Urinary bladder (tissue), 4 donors: ENCODE results near the gene WNT9A. TPM values are rescaled to one million over a fixed set of nuclear protein-coding genes. Genes with fewer than 3 reads are reported as not detected.

Experiments used
- DNase-seq: peaks from one replicate; pipeline ENCODE4 v3.0.0-alpha.2; 2015; ENCODE audit errors: extremely low spot score
- H3K27ac ChIP-seq: one replicate; pipeline ENCODE4 v1.5.1; 2013; ENCODE audit warnings: low read depth, mild to moderate bottlenecking, moderate library complexity
- H3K36me3 ChIP-seq: one replicate; pipeline ENCODE4 v1.6.1; 2013; ENCODE audit warnings: mild to moderate bottlenecking, moderate library complexity; ENCODE audit not compliant: insufficient read depth
- H3K4me1 ChIP-seq: one replicate; pipeline ENCODE4 v1.6.1; 2013; ENCODE audit warnings: mild to moderate bottlenecking, moderate library complexity; ENCODE audit not compliant: insufficient read depth
- H3K4me3 ChIP-seq: one replicate; pipeline ENCODE4 v1.5.1; 2013; ENCODE audit warnings: low read depth, low read length
- WGBS: extraction: QIAGEN DNeasy Blood & Tissue Kit; methylation state at CpG from one replicate; pipeline ENCODE4 v1.1.7; 2013; 5-methylcytosine and 5-hydroxymethylcytosine counted together
- polyA plus RNA-seq: library from polyadenylated mRNA; stranded (reverse); fragments of 200-250 nt; gene quantifications from one replicate; pipeline ENCODE4 v1.2.3, GENCODE V29; 2013
- total RNA-seq: library from RNA; depleted of rRNA; stranded (reverse); fragments of >200 nt; gene quantifications from one replicate; pipeline ENCODE4 v1.2.3, GENCODE V29; 2014
- donor health status: healthy with polysubstance abuse.
- donor health status: healthy.

Gene WNT9A
- total and polyA plus RNA-seq, 2 donors: 2.7 to 9.4 TPM

DNA sequence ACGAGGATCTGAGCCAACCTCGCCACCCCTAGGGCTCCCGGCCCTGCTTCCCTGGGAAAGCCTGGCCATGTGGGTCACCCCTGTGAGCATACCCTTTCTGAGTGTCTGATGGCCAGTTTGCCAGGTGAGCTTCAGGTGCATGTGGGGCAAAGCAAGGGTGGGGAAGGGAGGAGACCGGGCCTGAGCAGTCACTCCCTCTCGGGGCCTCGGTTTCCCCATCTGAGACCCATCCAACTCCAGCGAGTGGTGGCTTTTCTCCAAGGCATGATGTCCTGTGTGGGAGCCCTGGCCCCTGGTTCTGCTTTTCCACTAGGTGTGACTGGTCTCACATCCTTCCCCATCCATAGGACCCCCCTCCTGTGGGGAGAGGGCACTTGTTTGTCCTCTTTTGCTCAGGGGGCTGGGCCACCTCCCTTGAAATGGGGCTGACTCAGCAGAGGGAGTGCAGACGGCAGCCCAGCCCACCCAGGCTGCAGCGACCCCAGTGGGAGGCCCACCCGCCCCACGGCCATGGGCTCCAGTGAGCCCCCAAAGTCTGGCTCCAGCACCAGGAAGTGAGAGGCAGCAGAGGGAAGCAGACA lies 1.7 kb upstream of the WNT9A start:
- H3K4me1 ChIP-seq: no peaks in the 10 kb centered on the region
- WGBS: 79% methylated on average over 11 of the region's 11 CpGs
- no peak overlapping the region for H3K27ac ChIP-seq
- no peaks in the 10 kb centered on the region for H3K36me3 ChIP-seq
- no peak for DNase-seq
- no peak overlapping the region for H3K4me3 ChIP-seq

- Histone ChIP-seq H3K36me3 (no peaks in the 10 kb centered on the region), H3K27ac (no peak overlapping the region), H3K4me1 (no peaks in the 10 kb centered on the region), H3K4me3 (peak overlapping the region; percentile 56)
- DNase-seq: no peak
- WGBS: 19% methylated on average over 25 of the region's 25 CpGs
Observed at GRCh38 chr1:227948493-227949260, 945 bp upstream of the WNT9A start.

DNA sequence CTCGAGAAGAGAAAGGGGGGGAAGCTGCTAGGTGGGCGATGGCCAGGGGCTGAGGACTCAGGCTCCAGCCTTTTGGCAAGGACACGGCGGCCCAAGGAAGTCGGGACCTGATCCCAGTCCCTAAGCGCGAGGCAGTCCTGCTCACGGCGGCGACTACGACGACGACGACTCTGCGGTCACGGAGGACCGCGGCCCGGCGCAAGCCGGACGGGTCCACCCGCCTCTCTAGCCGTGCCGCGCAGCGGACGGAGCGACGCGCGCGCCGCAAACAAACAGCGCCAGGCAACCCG lies 401 bp downstream of the WNT9A start:
- WGBS: under 1% methylated on average over 36 of the region's 36 CpGs
- Histone ChIP-seq H3K4me3 (peak overlapping the region; percentile 56), H3K27ac (peak overlapping the region; percentile 65), H3K4me1 (no peaks in the 10 kb centered on the region), H3K36me3 (no peaks in the 10 kb centered on the region)
- DNase-seq: no peak

DNA sequence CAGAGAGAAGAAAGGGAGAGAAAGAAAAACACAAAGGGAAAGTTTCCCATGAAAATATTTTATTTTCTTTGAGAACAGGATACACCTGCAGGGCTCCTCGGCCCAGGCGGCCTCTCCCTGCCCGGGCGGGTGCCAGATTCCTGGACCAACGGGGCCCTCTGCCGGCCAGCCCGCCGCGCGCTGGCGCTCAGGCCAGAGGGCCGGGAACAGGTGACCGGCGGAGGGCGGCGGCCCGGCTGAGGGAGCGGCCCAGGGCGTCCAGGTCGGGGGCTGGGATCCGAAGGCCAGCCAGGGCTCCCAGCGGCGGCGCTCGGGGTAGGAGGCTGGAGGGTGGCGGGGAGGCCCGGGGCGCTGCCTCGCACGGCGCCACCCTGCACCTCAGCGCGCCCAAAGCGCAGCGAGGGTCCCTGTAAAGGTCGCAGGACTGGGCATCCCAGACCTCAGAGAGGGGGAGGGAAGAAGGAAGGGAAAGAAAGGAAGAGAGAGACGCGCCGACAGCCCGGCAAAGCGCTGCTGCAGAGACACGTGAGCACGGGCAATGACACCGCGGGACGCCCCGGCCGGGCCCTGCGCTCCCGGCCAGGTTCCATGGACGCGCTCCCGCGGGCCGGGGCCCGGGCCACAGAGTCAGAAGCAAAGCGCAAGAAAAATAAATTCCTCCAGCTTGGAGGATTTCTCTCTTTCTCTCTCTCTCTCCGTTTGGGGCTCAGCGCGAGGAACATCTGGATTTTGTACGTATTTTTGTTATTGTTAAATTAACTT lies 927 bp downstream of the WNT9A start:
- Histone ChIP-seq H3K36me3 (no peaks in the 10 kb centered on the region), H3K4me3 (peak overlapping the region; percentile 56), H3K4me1 (no peaks in the 10 kb centered on the region), H3K27ac (peak overlapping the region; percentile 65)
- DNase-seq: no peak
- under 1% methylated on average over 61 of the region's 61 CpGs for WGBS

DNA sequence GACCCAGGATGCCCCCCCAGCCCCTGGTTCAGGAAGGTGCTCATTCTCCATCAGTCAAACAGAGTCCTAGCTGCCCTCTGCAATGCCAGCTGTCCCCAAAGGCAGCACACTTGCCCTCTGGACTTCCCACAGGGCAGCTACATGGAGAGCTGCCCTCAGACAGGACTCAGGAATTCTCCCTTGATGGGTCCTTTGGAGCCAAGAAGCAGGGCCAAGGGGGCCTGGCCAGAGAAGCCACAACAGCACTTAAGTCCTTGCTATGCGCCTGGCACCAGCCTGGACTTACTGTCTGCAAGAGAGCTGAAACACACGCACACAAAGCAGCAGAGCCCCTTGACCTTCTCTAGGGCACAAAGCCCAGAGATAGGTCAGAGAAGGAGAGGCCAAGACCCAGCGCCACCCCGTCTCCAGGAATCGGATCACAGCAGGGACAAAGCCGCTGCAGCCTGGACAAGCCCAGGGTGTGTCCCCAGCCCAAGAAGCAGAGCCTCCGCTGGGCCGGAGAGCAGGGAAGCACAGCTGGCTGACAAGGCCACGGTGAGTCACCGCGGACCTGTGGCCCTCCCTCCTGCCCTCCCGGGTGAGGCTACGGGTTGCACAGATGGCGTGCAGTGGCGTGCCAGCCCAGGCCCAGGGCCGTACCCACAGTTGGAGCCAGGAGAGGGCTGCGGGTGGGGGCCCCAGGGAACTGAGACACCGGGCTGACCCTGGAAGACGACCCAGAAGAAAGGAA lies 1.7 kb downstream of the WNT9A start:
- 8% methylated on average over 19 of the region's 19 CpGs for WGBS
- no peak for DNase-seq
- H3K36me3 ChIP-seq: no peaks in the 10 kb centered on the region
- peak overlapping the region; percentile 56 for H3K4me3 ChIP-seq
- peak overlapping the region; percentile 5 for H3K27ac ChIP-seq
- no peaks in the 10 kb centered on the region for H3K4me1 ChIP-seq

DNA sequence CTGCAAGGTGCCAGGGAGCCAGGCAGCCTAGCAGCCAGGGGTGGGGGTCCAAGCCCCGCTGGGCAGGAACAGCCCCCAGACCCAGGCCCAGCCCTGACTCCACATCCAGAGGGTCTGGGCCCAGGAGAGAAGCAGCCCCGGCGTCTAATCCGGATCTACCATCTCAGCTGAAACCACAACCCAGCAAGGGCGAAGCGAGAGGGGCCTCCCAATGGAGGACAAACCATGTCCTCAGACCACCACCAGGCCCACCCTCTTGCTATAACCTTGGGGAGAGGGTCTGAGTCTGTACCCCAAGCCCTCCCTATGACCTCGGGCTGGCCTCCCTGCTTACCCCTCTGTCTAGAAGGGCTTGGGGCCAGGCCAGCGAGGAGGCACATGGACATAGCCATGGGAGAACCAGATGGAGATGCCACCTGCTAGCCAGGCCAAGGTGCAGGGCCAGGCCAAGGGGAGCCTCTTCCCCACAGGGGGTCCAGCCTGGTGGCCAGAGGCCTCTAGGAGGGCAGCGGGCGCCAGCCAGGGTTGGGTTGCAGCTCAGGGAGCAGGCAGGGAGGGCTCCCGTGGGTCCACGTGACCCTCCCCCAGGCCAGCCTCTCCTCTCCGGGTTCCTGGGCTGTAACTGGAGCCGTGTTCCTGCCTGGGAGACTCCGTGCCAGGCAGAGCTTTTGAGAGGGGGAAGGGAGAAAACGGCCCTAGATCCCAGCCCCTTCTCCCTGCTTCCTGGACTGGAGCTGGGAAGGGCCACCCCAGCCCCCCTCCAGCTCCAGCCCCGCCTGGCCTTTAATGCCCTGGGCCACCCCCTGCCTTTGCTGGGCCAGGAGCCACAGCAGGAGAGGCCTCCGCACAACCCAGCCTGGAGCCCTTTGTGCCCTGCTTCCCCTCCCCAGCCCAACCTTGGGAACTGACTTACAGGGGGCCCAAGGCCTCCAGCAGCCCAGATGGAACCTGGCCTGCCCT lies 2.5 kb downstream of the WNT9A start:
- Histone ChIP-seq H3K4me3 (no peak overlapping the region), H3K36me3 (no peaks in the 10 kb centered on the region), H3K4me1 (no peaks in the 10 kb centered on the region), H3K27ac (peak overlapping the region; percentile 5)
- no peak for DNase-seq
- WGBS: 66% methylated on average over 18 of the region's 18 CpGs

GRCh38 chr1:227944090-227944930 lies 3.4 kb downstream of the WNT9A start:
- 50% methylated on average over 24 of the region's 24 CpGs for WGBS
- DNase-seq: no peak
- Histone ChIP-seq H3K4me1 (no peaks in the 10 kb centered on the region), H3K4me3 (no peak overlapping the region), H3K36me3 (no peaks in the 10 kb centered on the region), H3K27ac (no peak overlapping the region)

- no peak overlapping the region for H3K27ac ChIP-seq
- no peak for DNase-seq
- no peak overlapping the region for H3K4me3 ChIP-seq
- WGBS: 65% methylated on average over 12 of the region's 12 CpGs
- H3K4me1 ChIP-seq: no peaks in the 10 kb centered on the region
- no peaks in the 10 kb centered on the region for H3K36me3 ChIP-seq
Observed at GRCh38 chr1:227943381-227944089, 4.2 kb downstream of the WNT9A start.

- no peak for DNase-seq
- H3K36me3 ChIP-seq: no peaks in the 10 kb centered on the region
- no peak overlapping the region for H3K4me3 ChIP-seq
- 81% methylated on average over 8 of the region's 8 CpGs for WGBS
- no peaks in the 10 kb centered on the region for H3K4me1 ChIP-seq
- no peak overlapping the region for H3K27ac ChIP-seq
Observed at GRCh38 chr1:227942716-227943261, 4.9 kb downstream of the WNT9A start.

DNA sequence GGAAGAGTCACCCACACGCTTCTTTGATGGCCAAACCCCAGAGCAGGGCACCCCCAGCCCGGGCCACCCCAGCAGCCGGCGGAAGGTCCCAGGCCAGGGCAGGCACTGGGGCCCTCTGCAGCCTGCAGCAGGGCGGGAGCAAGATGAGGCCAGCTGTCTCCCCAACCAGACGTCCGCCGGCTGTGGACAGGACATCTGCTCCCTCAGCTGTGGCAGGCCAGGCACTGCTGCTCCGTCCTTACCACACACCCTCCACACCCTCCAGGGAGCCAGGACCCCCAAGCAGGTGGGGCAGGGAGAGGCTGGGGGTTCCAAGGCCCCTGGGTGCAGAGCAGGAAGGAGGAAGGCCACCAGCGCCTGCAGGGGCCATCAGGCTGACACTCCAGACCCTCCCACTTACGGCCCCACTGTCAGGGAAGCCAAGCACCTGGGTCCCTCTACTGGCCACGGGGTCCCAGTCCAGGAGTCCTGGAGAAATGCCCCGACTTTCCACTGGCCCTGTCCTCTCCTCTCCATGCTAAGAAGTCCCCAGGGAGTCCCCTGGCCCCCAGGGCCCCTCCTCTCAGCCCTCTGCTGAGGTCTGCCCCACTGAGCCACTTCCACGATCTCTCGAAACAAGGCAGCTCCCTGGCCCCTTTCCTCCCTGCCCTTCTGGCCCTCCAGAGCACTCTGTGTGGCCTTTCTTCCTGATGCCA lies 5.6 kb downstream of the WNT9A start:
- Histone ChIP-seq H3K4me1 (no peaks in the 10 kb centered on the region), H3K27ac (no peak overlapping the region), H3K4me3 (no peak overlapping the region), H3K36me3 (no peaks in the 10 kb centered on the region)
- WGBS: 67% methylated on average over 15 of the region's 15 CpGs
- DNase-seq: no peak

GRCh38 chr1:227941509-227942020 lies 6.2 kb downstream of the WNT9A start:
- no peak for DNase-seq
- 82% methylated on average over 15 of the region's 15 CpGs for WGBS
- no peak overlapping the region for H3K27ac ChIP-seq

More at GRCh38 chr1:227941509-227942020, 6.2 kb downstream of the WNT9A start:
- no peak overlapping the region for H3K4me3 ChIP-seq
- H3K4me1 ChIP-seq: no peaks in the 10 kb centered on the region
- no peaks in the 10 kb centered on the region for H3K36me3 ChIP-seq
